PC-9 (cell line): ENCODE results near the gene SPINT1. TPM values are rescaled to one million over a fixed set of nuclear protein-coding genes. Genes with fewer than 3 reads are reported as not detected.
A peak's percentile ranks its signal among the peaks of the same experiment; 100 is the strongest.

ENCODE experiments used
- BruUV-seq: library from RNA; stranded (reverse); fragments of 400-500 nt; replicated peaks from 2 replicates; lab custom pipeline; 2021; lab: Mats Ljungman, UMichigan
- CTCF ChIA-PET: fragments of 300-600 bp; sonication (Branson Sonifier 250); formaldehyde crosslinking; loops from one replicate; lab custom pipeline; 2022; ENCODE audit warnings: antibody characterized with exemption; lab: Charles Lee
- POLR2A ChIA-PET: fragments of 300-600 bp; sonication (Branson Sonifier 250); formaldehyde crosslinking; loops from one replicate; lab custom pipeline; 2022; ENCODE audit warnings: antibody characterized with exemption; ENCODE audit not compliant: unreplicated experiment; lab: Charles Lee
- DNase-seq, 2 experiments: peaks; one replicate each; pipeline versions ENCODE4 v3.0.0 to v3.0.0-alpha.2; 2015 to 2022; ENCODE audit warnings: mixed read lengths in 1 of 2
- H2AFZ ChIP-seq: fragments of 200-600 bp; sonication (generic); 2 replicates; pipeline ENCODE4 v1.8.1; 2017; ENCODE audit warnings: antibody characterized with exemption
- H3F3A ChIP-seq: fragments of 200-600 bp; sonication (generic); 2 replicates; pipeline ENCODE4 v1.8.1; 2017; ENCODE audit warnings: antibody characterized with exemption, mild to moderate bottlenecking, low read depth; ENCODE audit not compliant: insufficient read depth
- H3K27ac ChIP-seq: fragments of 200-600 bp; sonication (generic); 2 replicates; pipeline ENCODE4 v1.6.1; 2016; ENCODE audit warnings: mixed run types
- H3K27me3 ChIP-seq: fragments of 200-600 bp; sonication (generic); 2 replicates; pipeline ENCODE4 v1.6.1; 2016; ENCODE audit warnings: low read depth, mixed run types; ENCODE audit not compliant: insufficient read depth
- H3K36me3 ChIP-seq: fragments of 200-600 bp; sonication (generic); 2 replicates; pipeline ENCODE4 v1.6.1; 2016; ENCODE audit warnings: low read depth, mixed run types
- H3K4me1 ChIP-seq: fragments of 200-600 bp; sonication (generic); replicated peaks from 2 replicates; pipeline ENCODE4 v1.6.1; 2016; ENCODE audit warnings: mixed run types; ENCODE audit not compliant: insufficient read depth
- H3K4me2 ChIP-seq: fragments of 200-600 bp; sonication (generic); 2 replicates; pipeline ENCODE4 v1.6.1; 2017; ENCODE audit warnings: mixed run types
- H3K4me3 ChIP-seq: fragments of 200-600 bp; sonication (generic); 2 replicates; pipeline ENCODE4 v1.6.1; 2016; ENCODE audit warnings: mixed run types
- H3K79me2 ChIP-seq: fragments of 200-600 bp; sonication (generic); 2 replicates; pipeline ENCODE4 v1.6.1; 2017; ENCODE audit warnings: low read depth, mixed run types
- H3K9me2 ChIP-seq: fragments of 200-600 bp; sonication (generic); 2 replicates; pipeline ENCODE4 v1.8.1; 2017; ENCODE audit warnings: mild to moderate bottlenecking; ENCODE audit not compliant: insufficient read depth
- H3K9me3 ChIP-seq: fragments of 200-600 bp; sonication (generic); 2 replicates; pipeline ENCODE4 v1.8.1; 2016; ENCODE audit warnings: low read depth; ENCODE audit not compliant: insufficient read depth
- H4K20me1 ChIP-seq: fragments of 200-600 bp; sonication (generic); 2 replicates; pipeline ENCODE4 v1.8.1; 2017; ENCODE audit not compliant: insufficient read depth
- EZH2 ChIP-seq: fragments of 200-600 bp; sonication (generic); IDR thresholded peaks from 2 replicates; pipeline ENCODE4 v1.8.0; 2017; ENCODE audit warnings: antibody characterized with exemption, low read depth
- intact Hi-C: fragments of 100-400 bp; cut with micrococcal nuclease; formaldehyde crosslinking; loops from one replicate; pipeline ENCODE4 v1.10.0; 2022; ENCODE audit not compliant: unreplicated experiment
- total RNA-seq: library from RNA; stranded (reverse); gene quantifications from 2 replicates; pipeline ENCODE4 v1.2.3, GENCODE V29; 2021
- TF ChIP-seq, protein P1 (sequence below): fragments of 200-600 bp; sonication (generic); conservative IDR thresholded peaks from 2 replicates; pipeline ENCODE4 v1.6.1; 2017; ENCODE audit warnings: mixed run types, antibody characterized with exemption, mild to moderate bottlenecking, moderate library complexity

Gene SPINT1
- total RNA-seq, 1 experiment from 2014 or later: 141 TPM

DNA sequence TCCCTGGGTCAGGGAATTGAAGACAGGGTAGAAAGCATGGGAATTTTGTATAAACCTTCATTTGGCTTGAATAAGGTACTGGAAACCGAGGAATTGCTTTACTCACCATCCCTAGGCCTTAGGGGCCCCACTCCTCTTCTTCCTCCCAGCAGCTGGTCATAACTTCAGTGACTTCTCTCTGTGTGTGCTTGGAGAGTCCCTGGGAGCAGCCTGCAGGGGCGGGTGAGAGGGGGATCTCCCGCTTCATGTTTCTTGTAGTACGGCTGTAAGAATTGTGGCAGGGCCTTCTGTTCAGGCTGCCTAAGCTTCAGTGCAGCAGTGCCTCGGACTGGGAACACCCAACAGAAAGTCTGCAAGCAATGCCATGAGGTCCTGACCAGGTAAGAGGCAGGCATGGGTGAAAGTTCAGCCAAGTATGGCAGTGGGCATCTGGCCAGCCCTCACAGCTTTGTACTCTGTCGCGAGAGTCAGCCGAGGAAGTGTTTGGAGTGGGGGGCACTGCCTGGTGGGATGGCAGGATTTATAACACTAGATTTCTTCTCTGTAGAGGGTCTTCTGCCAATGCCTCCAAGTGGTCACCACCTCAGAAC, 34.9 kb upstream of the SPINT1 start:
- no peak for TF ChIP-seq EZH2
- TF ChIP-seq, protein P1, sequence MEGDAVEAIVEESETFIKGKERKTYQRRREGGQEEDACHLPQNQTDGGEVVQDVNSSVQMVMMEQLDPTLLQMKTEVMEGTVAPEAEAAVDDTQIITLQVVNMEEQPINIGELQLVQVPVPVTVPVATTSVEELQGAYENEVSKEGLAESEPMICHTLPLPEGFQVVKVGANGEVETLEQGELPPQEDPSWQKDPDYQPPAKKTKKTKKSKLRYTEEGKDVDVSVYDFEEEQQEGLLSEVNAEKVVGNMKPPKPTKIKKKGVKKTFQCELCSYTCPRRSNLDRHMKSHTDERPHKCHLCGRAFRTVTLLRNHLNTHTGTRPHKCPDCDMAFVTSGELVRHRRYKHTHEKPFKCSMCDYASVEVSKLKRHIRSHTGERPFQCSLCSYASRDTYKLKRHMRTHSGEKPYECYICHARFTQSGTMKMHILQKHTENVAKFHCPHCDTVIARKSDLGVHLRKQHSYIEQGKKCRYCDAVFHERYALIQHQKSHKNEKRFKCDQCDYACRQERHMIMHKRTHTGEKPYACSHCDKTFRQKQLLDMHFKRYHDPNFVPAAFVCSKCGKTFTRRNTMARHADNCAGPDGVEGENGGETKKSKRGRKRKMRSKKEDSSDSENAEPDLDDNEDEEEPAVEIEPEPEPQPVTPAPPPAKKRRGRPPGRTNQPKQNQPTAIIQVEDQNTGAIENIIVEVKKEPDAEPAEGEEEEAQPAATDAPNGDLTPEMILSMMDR: no peak
- H3K4me1 ChIP-seq: peaks cover 9% of the 10 kb centered on the region; the same call in 1 of the 2 replicates
- H3K27ac ChIP-seq: no peak overlapping the region
- POLR2A ChIA-PET: interaction anchor here (0.7 kb wide), 1 partner anchor 39 kb away, joined by 5 read pairs; the partner anchor contains the start of gene C15orf62
- H3K9me2 ChIP-seq: no peaks in the 10 kb centered on the region
- TSS peak; percentile 39 for BruUV-seq
- no peaks in the 10 kb centered on the region for H4K20me1 ChIP-seq
- no peaks in the 10 kb centered on the region for H3K36me3 ChIP-seq
- no peak for DNase-seq
- no peak overlapping the region for H2AFZ ChIP-seq
- peaks cover 4% of the 10 kb centered on the region; the same call in 1 of the 2 replicates for H3F3A ChIP-seq
- intact Hi-C loops: no loop called here
- H3K4me2 ChIP-seq: peak overlapping the region; percentile 84; the same call in 1 of the 2 replicates
- no peak overlapping the region for H3K4me3 ChIP-seq
- no peaks in the 10 kb centered on the region for H3K9me3 ChIP-seq
- H3K79me2 ChIP-seq: peaks cover 19% of the 10 kb centered on the region
- CTCF ChIA-PET: no interaction called here
- H3K27me3 ChIP-seq: no peaks in the 10 kb centered on the region

DNA sequence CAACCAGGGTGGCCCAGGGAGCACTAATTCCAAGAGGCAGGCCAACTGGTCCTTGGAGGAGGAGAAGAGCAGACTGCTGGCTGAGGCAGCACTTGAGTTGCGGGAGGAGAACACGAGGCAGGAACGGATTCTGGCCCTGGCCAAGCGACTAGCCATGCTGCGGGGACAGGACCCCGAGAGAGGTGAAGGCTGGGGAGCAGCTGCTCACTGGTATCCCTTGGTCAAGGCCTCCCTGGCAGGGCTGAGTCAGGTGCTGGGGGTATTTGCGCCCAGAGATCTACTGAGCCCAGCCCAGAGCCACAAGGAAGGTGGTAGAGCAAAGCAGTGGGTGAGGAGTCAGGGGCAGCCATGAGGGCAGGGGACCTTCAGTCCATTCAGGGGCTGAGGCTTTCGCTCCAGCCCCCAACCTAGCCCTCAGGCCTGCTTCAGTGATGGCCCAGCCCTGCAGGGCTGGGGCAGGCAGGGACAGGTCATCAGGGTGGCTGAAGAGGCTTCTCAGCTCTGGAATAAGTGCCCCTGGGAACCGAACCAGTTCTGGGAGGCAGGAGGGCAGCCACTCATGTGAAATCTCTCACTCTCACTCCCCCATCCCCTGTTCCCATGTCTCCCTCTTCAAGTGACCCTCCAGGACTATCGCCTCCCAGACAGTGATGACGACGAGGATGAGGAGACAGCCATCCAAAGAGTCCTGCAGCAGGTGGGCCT, 31.0 kb upstream of the SPINT1 start:
- Histone ChIP-seq H3K9me3 (no peaks in the 10 kb centered on the region), H3F3A (no peaks in the 10 kb centered on the region), H3K36me3 (no peaks in the 10 kb centered on the region), H3K27me3 (no peaks in the 10 kb centered on the region), H3K4me1 (peaks cover 8% of the 10 kb centered on the region; the same call in 1 of the 2 replicates), H3K27ac (no peak overlapping the region), H3K4me2 (no peak overlapping the region), H4K20me1 (no peaks in the 10 kb centered on the region), H3K79me2 (peaks cover 11% of the 10 kb centered on the region; the same call in 1 of the 2 replicates), H2AFZ (no peak overlapping the region), H3K4me3 (no peak overlapping the region), H3K9me2 (no peaks in the 10 kb centered on the region)
- DNase-seq: no peak
- intact Hi-C loops: no loop called here
- ChIA-PET CTCF (no interaction called here), POLR2A (no interaction called here)
- no TSS peak for BruUV-seq
- no peak for TF ChIP-seq EZH2
- TF ChIP-seq, protein P1: no peak

DNA sequence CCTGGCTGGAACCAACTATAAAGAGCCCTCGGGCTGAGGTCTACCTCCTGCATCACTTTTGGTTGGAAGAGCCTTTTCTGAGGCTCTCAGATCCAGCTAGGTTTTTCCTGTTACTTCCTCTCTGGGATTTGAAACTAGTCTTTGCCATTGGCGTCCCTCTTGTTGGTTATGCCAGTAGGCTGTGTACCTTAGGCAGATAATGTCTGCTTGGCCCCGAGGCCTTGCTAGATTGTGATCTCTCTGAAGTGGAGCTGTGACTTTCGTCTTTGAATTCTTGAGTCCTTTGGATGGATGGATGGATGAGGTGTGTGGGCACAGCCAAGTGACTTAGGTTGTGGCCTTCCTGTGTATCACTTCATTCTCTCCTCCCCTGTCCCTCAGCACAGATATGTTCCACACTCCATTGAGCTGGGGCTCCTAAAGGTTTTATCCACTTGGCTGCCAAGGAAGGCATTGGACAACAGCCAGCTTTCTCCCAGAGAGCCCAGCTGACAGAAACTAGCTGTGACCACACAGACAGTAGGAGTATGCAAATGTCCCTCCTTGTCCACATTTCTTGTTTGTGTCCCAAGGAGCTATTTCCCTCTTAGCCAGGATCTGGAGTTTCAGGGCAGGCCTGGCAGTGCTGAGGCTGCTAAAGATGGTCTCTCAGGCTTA, 28.7 kb upstream of the SPINT1 start:
- CTCF ChIA-PET: interaction anchor here (0.6 kb wide), 1 partner anchor 10 kb away, joined by 3 read pairs; no protein-coding TSS in a partner anchor
- intact Hi-C loops: no loop called here
- H2AFZ ChIP-seq: no peak overlapping the region
- H3K4me2 ChIP-seq: no peak overlapping the region
- no TSS peak for BruUV-seq
- no peaks in the 10 kb centered on the region for H3K9me2 ChIP-seq
- H3K27ac ChIP-seq: no peak overlapping the region
- no peaks in the 10 kb centered on the region for H3F3A ChIP-seq
- H3K79me2 ChIP-seq: no peaks in the 10 kb centered on the region
- no peak for DNase-seq
- no peaks in the 10 kb centered on the region for H3K36me3 ChIP-seq
- POLR2A ChIA-PET: interaction anchor here (0.7 kb wide), 1 partner anchor 57 kb away, joined by 4 read pairs; no protein-coding TSS in a partner anchor
- H3K27me3 ChIP-seq: no peaks in the 10 kb centered on the region
- H4K20me1 ChIP-seq: no peaks in the 10 kb centered on the region
- H3K9me3 ChIP-seq: no peaks in the 10 kb centered on the region
- TF ChIP-seq EZH2: no peak
- TF ChIP-seq, protein P1: no peak
- H3K4me3 ChIP-seq: no peak overlapping the region
- H3K4me1 ChIP-seq: no peaks in the 10 kb centered on the region
